GM23248 (cell line): ENCODE measurements around the gene CLDN18. TPM values are rescaled to one million over a fixed set of nuclear protein-coding genes. Genes with fewer than 3 reads are reported as not detected.

Source experiments
- DNase-seq: peaks from one replicate; pipeline ENCODE4 v3.0.0-alpha.2; 2015
- H2AFZ ChIP-seq: fragments of 200-600 bp; sonication (generic); 2 replicates; pipeline ENCODE4 v1.6.1; 2016; ENCODE audit warnings: antibody characterized with exemption
- H3F3A ChIP-seq: fragments of 200-600 bp; sonication (generic); 2 replicates; pipeline ENCODE4 v1.6.1; 2016; ENCODE audit warnings: mild to moderate bottlenecking, antibody characterized with exemption, mixed run types; ENCODE audit not compliant: insufficient read depth
- H3K27ac ChIP-seq: fragments of 200-600 bp; sonication (generic); 2 replicates; pipeline ENCODE4 v1.5.1; 2016; ENCODE audit warnings: mild to moderate bottlenecking
- H3K27me3 ChIP-seq: fragments of 200-600 bp; sonication (generic); replicated peaks from 2 replicates; pipeline ENCODE4 v1.6.1; 2016; ENCODE audit warnings: mild to moderate bottlenecking; ENCODE audit not compliant: insufficient read depth
- H3K36me3 ChIP-seq: fragments of 200-600 bp; sonication (generic); 2 replicates; pipeline ENCODE4 v1.6.1; 2016; ENCODE audit warnings: low read depth, mild to moderate bottlenecking
- H3K4me1 ChIP-seq: fragments of 200-600 bp; sonication (generic); 2 replicates; pipeline ENCODE4 v1.6.1; 2016; ENCODE audit warnings: mild to moderate bottlenecking; ENCODE audit not compliant: insufficient read depth
- H3K4me2 ChIP-seq: fragments of 200-600 bp; sonication (generic); one replicate; pipeline ENCODE4 v1.6.1; 2016; ENCODE audit warnings: mild to moderate bottlenecking; ENCODE audit not compliant: unreplicated experiment
- H3K4me3 ChIP-seq: fragments of 200-600 bp; sonication (generic); 2 replicates; pipeline ENCODE4 v1.5.1; 2016; ENCODE audit warnings: mild to moderate bottlenecking
- H3K79me2 ChIP-seq: fragments of 200-600 bp; sonication (generic); 2 replicates; pipeline ENCODE4 v1.6.1; 2016; ENCODE audit warnings: mild to moderate bottlenecking; ENCODE audit not compliant: insufficient read depth
- H3K9ac ChIP-seq: fragments of 200-600 bp; sonication (generic); 2 replicates; pipeline ENCODE4 v1.6.1; 2016; ENCODE audit warnings: mild to moderate bottlenecking
- H3K9me2 ChIP-seq: fragments of 200-600 bp; sonication (generic); 2 replicates; pipeline ENCODE4 v1.6.1; 2016; ENCODE audit warnings: mixed run types, mild to moderate bottlenecking, moderate library complexity; ENCODE audit not compliant: insufficient read depth
- H3K9me3 ChIP-seq: fragments of 200-600 bp; sonication (generic); one replicate; pipeline ENCODE4 v1.6.1; 2017; ENCODE audit warnings: low read depth
- H4K20me1 ChIP-seq: fragments of 200-600 bp; sonication (generic); 2 replicates; pipeline ENCODE4 v1.6.0; 2016; ENCODE audit not compliant: insufficient read depth
- EZH2 ChIP-seq: fragments of 200-600 bp; sonication (generic); IDR thresholded peaks from 2 replicates; pipeline ENCODE4 v1.6.1; 2018; ENCODE audit warnings: antibody characterized with exemption, mild to moderate bottlenecking; ENCODE audit not compliant: insufficient read depth, poor library complexity, severe bottlenecking
- EZH2phosphoT487 ChIP-seq: fragments of 200-600 bp; sonication (generic); IDR thresholded peaks from 2 replicates; pipeline ENCODE4 v1.6.1; 2018; ENCODE audit warnings: antibody characterized with exemption, moderate library complexity, mild to moderate bottlenecking, low read depth; ENCODE audit not compliant: insufficient read depth
- whole genome bisulfite sequencing, 2 experiments: methylation state at CpG; one replicate each; pipeline ENCODE4 v1.1.6; 2015 to 2017; ENCODE audit warnings: low lambda C conversion rate in 2 of 2, low coverage in 1 of 2; ENCODE audit errors: missing lambda C conversion rate in 2 of 2; 5-methylcytosine and 5-hydroxymethylcytosine counted together
- in situ Hi-C: fragments of 300-500 bp; cut with MboI; formaldehyde crosslinking; loops from 2 replicates; pipeline ENCODE4 v1.15.0; 2020
- polyA plus RNA-seq: library from polyadenylated mRNA; unstranded; fragments of >200 nt; fragmentation: Nextera tagmentation; extraction: Ambion mirVana; gene quantifications from 2 replicates; pipeline ENCODE4 v1.2.1, GENCODE V29; 2016
- total RNA-seq: library from RNA; depleted of rRNA; stranded (reverse); fragments of >200 nt; shearing (Covaris generic); gene quantifications from 2 replicates; pipeline ENCODE4 v1.2.3, GENCODE V29; 2014

CLDN18 gene
- total and polyA plus RNA-seq, 2 experiments from 2014 or later = 0.18 TPM; not detected in 1

- no peak overlapping the region for H3K27ac ChIP-seq
- peaks cover 13% of the 10 kb centered on the region for H3K4me1 ChIP-seq
- H3K27me3 ChIP-seq = no peaks in the 10 kb centered on the region
- in situ Hi-C loops = no loop called here
- DNase-seq = no peak
- H3K9me3 ChIP-seq = no peaks in the 10 kb centered on the region
- H3K36me3 ChIP-seq = peaks cover 28% of the 10 kb centered on the region; the same call in 1 of the 2 replicates
- no peak overlapping the region for H2AFZ ChIP-seq
- H3K79me2 ChIP-seq = peaks cover 45% of the 10 kb centered on the region
- H4K20me1 ChIP-seq = no peaks in the 10 kb centered on the region
- no peak overlapping the region for H3K4me2 ChIP-seq
- peaks cover 18% of the 10 kb centered on the region for H3F3A ChIP-seq
- 75 to 83% methylated on average over 7 to 8 of the region's 8 CpGs for WGBS, 2 experiments
- H3K4me3 ChIP-seq = no peak overlapping the region
- H3K9ac ChIP-seq = no peak overlapping the region
- H3K9me2 ChIP-seq = no peaks in the 10 kb centered on the region
- no peak for TF ChIP-seq EZH2phosphoT487
- no peak for TF ChIP-seq EZH2
Measured at GRCh38 chr3:138072796-138073195, 62.8 kb downstream of the CLDN18 start.

- H3K4me3 ChIP-seq = no peak overlapping the region
- H3K79me2 ChIP-seq = peaks cover 39% of the 10 kb centered on the region
- DNase-seq = peak; percentile 83
- H3K9me3 ChIP-seq = no peaks in the 10 kb centered on the region
- TF ChIP-seq EZH2 = no peak
- no peak for TF ChIP-seq EZH2phosphoT487
- 50 to 57% methylated on average over 4 of the region's 4 CpGs for WGBS, 2 experiments
- H3F3A ChIP-seq = peaks cover 63% of the 10 kb centered on the region
- H4K20me1 ChIP-seq = no peaks in the 10 kb centered on the region
- no peak overlapping the region for H2AFZ ChIP-seq
- peak overlapping the region; percentile 1 for H3K4me2 ChIP-seq
- H3K9me2 ChIP-seq = no peaks in the 10 kb centered on the region
- peak overlapping the region; percentile 49 for H3K9ac ChIP-seq
- peaks cover 54% of the 10 kb centered on the region for H3K4me1 ChIP-seq
- peak overlapping the region; percentile 89 for H3K27ac ChIP-seq
- peaks cover 16% of the 10 kb centered on the region; the same call in 1 of the 2 replicates for H3K36me3 ChIP-seq
- no peaks in the 10 kb centered on the region for H3K27me3 ChIP-seq
- in situ Hi-C loops = no loop called here
Measured at GRCh38 chr3:138078096-138078495, 68.1 kb downstream of the CLDN18 start.

GRCh38 chr3:138078901-138079344, 69.0 kb downstream of the CLDN18 start:
- Histone ChIP-seq H3F3A (peaks cover 71% of the 10 kb centered on the region), H3K36me3 (peaks cover 16% of the 10 kb centered on the region; the same call in 1 of the 2 replicates), H3K9me2 (no peaks in the 10 kb centered on the region), H3K4me3 (no peak overlapping the region), H3K27ac (peak overlapping the region; percentile 89), H3K4me1 (peaks cover 62% of the 10 kb centered on the region), H3K79me2 (peaks cover 31% of the 10 kb centered on the region), H4K20me1 (no peaks in the 10 kb centered on the region), H3K9ac (peak overlapping the region; percentile 49), H3K9me3 (no peaks in the 10 kb centered on the region), H2AFZ (no peak overlapping the region), H3K4me2 (peak overlapping the region; percentile 43), H3K27me3 (no peaks in the 10 kb centered on the region)
- peak; percentile 98 for DNase-seq
- TF ChIP-seq EZH2 (no peak), EZH2phosphoT487 (no peak)
- in situ Hi-C loops = no loop called here
- WGBS, 2 experiments = 0 to 4% methylated on average over 1 of the region's 1 CpG

- Histone ChIP-seq H3K4me2 (no peak overlapping the region), H3K27me3 (no peaks in the 10 kb centered on the region), H2AFZ (no peak overlapping the region), H3F3A (peaks cover 80% of the 10 kb centered on the region), H3K9ac (no peak overlapping the region), H4K20me1 (no peaks in the 10 kb centered on the region), H3K9me2 (no peaks in the 10 kb centered on the region), H3K36me3 (peaks cover 24% of the 10 kb centered on the region; the same call in 1 of the 2 replicates), H3K9me3 (no peaks in the 10 kb centered on the region), H3K4me1 (peaks cover 62% of the 10 kb centered on the region), H3K79me2 (peaks cover 22% of the 10 kb centered on the region), H3K4me3 (no peak overlapping the region), H3K27ac (peak overlapping the region; percentile 61; the same call in 1 of the 2 replicates)
- TF ChIP-seq EZH2phosphoT487 = no peak
- TF ChIP-seq EZH2 = no peak
- no peak for DNase-seq
- in situ Hi-C loops = no loop called here
- 89% methylated on average over 5 of the region's 5 CpGs for WGBS, 2 experiments
Measured at GRCh38 chr3:138079901-138080300, 69.9 kb downstream of the CLDN18 start.
